HG03439 (cell line): ENCODE results near the gene ADAMTSL3.

Experiments
- ATAC-seq: cut with Tn5 transposase; IDR thresholded peaks from one replicate; pipeline ENCODE4 v1.9.1; 2021; ENCODE audit warnings: mild to moderate bottlenecking, moderate library complexity; ENCODE audit not compliant: unreplicated experiment

Gene ADAMTSL3

GRCh38 chr15:83654379-83655236, 685 bp downstream of the ADAMTSL3 start:
- no peak for ATAC-seq

GRCh38 chr15:83655237-83655616, 1.3 kb downstream of the ADAMTSL3 start:
- ATAC-seq = no peak

GRCh38 chr15:83656192-83656591, 2.3 kb downstream of the ADAMTSL3 start:
- ATAC-seq = no peak

- no peak for ATAC-seq
Observed at GRCh38 chr15:83656943-83657528, 3.1 kb downstream of the ADAMTSL3 start.

GRCh38 chr15:83657549-83657948, 3.6 kb downstream of the ADAMTSL3 start:
- no peak for ATAC-seq

- ATAC-seq = no peak
Observed at GRCh38 chr15:83658430-83659416, 4.8 kb downstream of the ADAMTSL3 start.

GRCh38 chr15:83659417-83659812, 5.5 kb downstream of the ADAMTSL3 start:
- ATAC-seq = no peak

GRCh38 chr15:83665480-83665879, 11.6 kb downstream of the ADAMTSL3 start:
- no peak for ATAC-seq

GRCh38 chr15:83670672-83671229, 16.8 kb downstream of the ADAMTSL3 start:
- ATAC-seq = no peak

- no peak for ATAC-seq
Observed at GRCh38 chr15:83671603-83672002, 17.7 kb downstream of the ADAMTSL3 start.

GRCh38 chr15:83673385-83673784, 19.5 kb downstream of the ADAMTSL3 start:
- no peak for ATAC-seq

GRCh38 chr15:83682476-83683088, 28.7 kb downstream of the ADAMTSL3 start:
- no peak for ATAC-seq

- ATAC-seq = no peak
Observed at GRCh38 chr15:83685916-83686332, 32.0 kb downstream of the ADAMTSL3 start.

- no peak for ATAC-seq
Observed at GRCh38 chr15:83688201-83688600, 34.3 kb downstream of the ADAMTSL3 start.

GRCh38 chr15:83690676-83691075, 36.8 kb downstream of the ADAMTSL3 start:
- ATAC-seq = no peak

GRCh38 chr15:83692746-83693581, 39.0 kb downstream of the ADAMTSL3 start:
- no peak for ATAC-seq

GRCh38 chr15:83694015-83694414, 40.1 kb downstream of the ADAMTSL3 start:
- no peak for ATAC-seq

- ATAC-seq = no peak
Observed at GRCh38 chr15:83694536-83694935, 40.6 kb downstream of the ADAMTSL3 start.

GRCh38 chr15:83695246-83695645, 41.3 kb downstream of the ADAMTSL3 start:
- no peak for ATAC-seq
